Ectodermal cell (in vitro differentiated cells): Measurements from ENCODE around the gene DCC.

Source experiments
- H3K27ac ChIP-seq: 2 replicates; pipeline ENCODE4 v1.7.0; 2013; ENCODE audit warnings: mild to moderate bottlenecking, low read depth, low read length; ENCODE audit not compliant: insufficient read depth, poor library complexity, severe bottlenecking
- H3K27me3 ChIP-seq: 2 replicates; pipeline ENCODE4 v1.7.0; 2013; ENCODE audit warnings: mild to moderate bottlenecking, low read length; ENCODE audit not compliant: insufficient read depth, control insufficient read depth, poor library complexity, severe bottlenecking
- H3K36me3 ChIP-seq: one replicate; pipeline ENCODE4 v1.7.0; 2013; ENCODE audit warnings: low read length; ENCODE audit not compliant: control insufficient read depth, insufficient read depth
- H3K4me1 ChIP-seq: one replicate; pipeline ENCODE4 v1.7.0; 2013; ENCODE audit warnings: low read length; ENCODE audit not compliant: control insufficient read depth, insufficient read depth
- H3K4me3 ChIP-seq: 2 replicates; pipeline ENCODE4 v1.7.0; 2013; ENCODE audit warnings: low read depth, low read length, control low read depth; ENCODE audit not compliant: insufficient read depth
- H3K9me3 ChIP-seq: 2 replicates; pipeline ENCODE4 v1.7.0; 2013; ENCODE audit warnings: mild to moderate bottlenecking, low read length, moderate library complexity; ENCODE audit not compliant: control insufficient read depth
- WGBS, 2 experiments: methylation state at CpG; one replicate each; pipeline ENCODE4 v1.1.7; 2013; ENCODE audit warnings: missing lambda C conversion rate in 2 of 2; 5-methylcytosine and 5-hydroxymethylcytosine counted together

Gene DCC

DNA sequence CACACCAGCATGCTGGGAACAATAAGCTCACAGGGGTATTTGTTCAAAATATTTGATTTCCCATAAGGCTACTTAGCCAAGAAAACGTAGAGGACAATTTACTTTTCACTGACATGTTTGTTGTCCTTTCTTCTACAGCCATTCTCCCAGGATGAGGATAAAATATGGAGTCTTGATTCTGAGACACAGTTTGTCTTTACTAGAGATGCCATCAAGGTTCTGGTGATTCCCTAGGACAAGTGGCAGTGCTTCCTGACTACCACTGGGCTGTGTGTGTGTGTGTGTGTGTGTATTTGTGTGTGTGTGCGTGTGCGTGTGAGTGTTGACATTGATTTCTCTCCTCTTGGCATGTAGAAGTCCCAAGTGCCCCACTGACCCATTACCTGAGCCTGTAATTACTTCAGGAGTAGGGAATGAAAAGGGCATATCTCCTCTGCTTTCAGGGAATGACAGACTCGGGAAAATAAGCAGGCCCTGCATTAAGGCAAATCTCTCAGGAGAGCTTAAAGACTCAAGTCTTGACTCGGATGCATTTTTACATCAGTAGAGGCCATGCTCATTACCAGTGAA, 761.6 kb downstream of the DCC start:
- H3K27ac ChIP-seq, result no peak overlapping the region
- H3K4me1 ChIP-seq, result no peaks in the 10 kb centered on the region
- WGBS, 2 experiments, result 89% methylated on average over 5 of the region's 5 CpGs
- no peaks in the 10 kb centered on the region for H3K9me3 ChIP-seq
- H3K36me3 ChIP-seq, result no peaks in the 10 kb centered on the region
- H3K27me3 ChIP-seq, result no peaks in the 10 kb centered on the region
- no peak overlapping the region for H3K4me3 ChIP-seq

DNA sequence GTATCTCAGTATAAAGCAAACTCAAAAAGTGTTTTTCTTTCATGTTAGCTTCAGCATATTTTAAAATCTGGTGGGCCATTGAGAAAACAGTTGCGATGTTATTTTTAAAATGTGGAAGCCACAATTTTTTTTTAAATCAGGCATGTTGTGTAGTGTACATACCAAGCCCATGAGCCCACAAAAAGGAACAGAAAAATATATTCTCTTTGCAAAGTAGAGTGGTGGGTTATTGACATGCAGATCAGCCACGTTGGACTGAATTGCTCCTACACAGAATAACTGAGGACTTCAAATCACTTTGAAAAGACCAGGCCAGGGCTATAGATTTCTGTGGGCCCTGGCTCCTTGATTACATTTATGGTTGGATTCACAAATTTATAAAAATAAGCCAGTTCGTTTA, 774.4 kb downstream of the DCC start:
- 61 to 72% methylated on average over 3 of the region's 3 CpGs for WGBS, 2 experiments
- Histone ChIP-seq H3K27ac (no peak overlapping the region), H3K4me3 (no peak overlapping the region), H3K27me3 (no peaks in the 10 kb centered on the region), H3K4me1 (no peaks in the 10 kb centered on the region), H3K9me3 (no peaks in the 10 kb centered on the region), H3K36me3 (no peaks in the 10 kb centered on the region)

DNA sequence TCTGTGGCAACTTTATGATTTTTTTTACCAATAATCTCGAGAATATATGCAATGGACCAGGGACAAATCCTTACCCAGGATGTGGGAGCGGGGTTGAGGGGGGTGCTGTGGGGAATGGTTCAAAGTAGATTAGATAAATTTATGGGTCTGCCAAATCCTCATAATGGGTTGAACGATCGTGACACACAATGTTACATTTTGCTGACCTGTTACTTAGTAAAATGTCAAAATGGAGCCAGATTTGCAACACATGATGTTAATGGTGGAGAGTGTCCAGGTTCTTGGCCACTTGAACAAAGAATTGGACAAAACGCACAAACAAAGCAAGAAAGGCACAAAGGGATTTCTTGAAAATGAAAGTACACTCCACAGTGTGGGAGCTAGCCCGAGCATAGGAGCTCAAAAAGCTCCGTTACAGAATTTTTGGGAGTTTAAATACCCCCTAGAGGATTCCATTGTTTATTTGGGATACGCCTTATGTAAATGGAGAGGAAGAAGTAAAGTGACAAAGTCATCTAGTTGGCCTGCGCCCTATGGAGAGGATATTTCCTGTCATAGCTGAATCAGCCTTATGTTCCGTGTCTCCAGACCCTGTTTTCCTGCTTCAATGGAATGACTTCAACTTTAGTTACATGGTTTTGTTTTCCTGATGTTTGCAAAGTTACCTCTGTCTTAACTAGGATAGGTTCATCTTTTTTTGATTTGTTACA, 776.0 kb downstream of the DCC start:
- WGBS, 2 experiments, result 90% methylated on average over 10 of the region's 10 CpGs
- H3K4me3 ChIP-seq, result no peak overlapping the region
- H3K27me3 ChIP-seq, result no peaks in the 10 kb centered on the region
- no peaks in the 10 kb centered on the region for H3K4me1 ChIP-seq
- no peaks in the 10 kb centered on the region for H3K36me3 ChIP-seq
- H3K9me3 ChIP-seq, result no peaks in the 10 kb centered on the region
- no peak overlapping the region for H3K27ac ChIP-seq

GRCh38 chr18:53117851-53118250, 777.9 kb downstream of the DCC start:
- Histone ChIP-seq H3K4me3 (no peak overlapping the region), H3K4me1 (no peaks in the 10 kb centered on the region), H3K9me3 (no peaks in the 10 kb centered on the region), H3K36me3 (no peaks in the 10 kb centered on the region), H3K27ac (no peak overlapping the region), H3K27me3 (no peaks in the 10 kb centered on the region)
- WGBS, 2 experiments, result 90 to 95% methylated on average over 3 of the region's 3 CpGs

DNA sequence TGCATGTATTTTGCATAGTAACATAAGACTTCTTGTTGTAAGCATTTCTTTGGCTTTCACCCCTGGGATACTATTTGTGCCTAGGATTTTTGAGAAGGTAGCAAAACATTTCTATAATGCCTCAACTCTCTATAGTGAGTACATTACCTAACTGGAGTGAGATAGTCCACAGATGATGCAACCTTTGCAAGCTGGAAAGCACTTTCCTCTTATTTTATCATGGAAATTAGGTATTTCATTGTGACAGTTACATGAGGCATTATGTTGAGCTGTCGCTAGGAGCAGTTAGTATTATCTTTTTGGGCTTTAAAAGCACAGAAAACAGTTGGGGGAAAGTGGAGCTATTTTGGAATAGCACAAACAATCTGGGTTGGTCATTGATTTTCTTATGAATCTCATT, 786.2 kb downstream of the DCC start:
- Histone ChIP-seq H3K36me3 (no peaks in the 10 kb centered on the region), H3K9me3 (no peaks in the 10 kb centered on the region), H3K4me1 (no peaks in the 10 kb centered on the region), H3K27ac (no peak overlapping the region), H3K4me3 (no peak overlapping the region), H3K27me3 (no peaks in the 10 kb centered on the region)
- WGBS, 2 experiments, result 78 to 86% methylated on average over 1 of the region's 1 CpG

GRCh38 chr18:53131001-53131400, 791.0 kb downstream of the DCC start:
- H3K27ac ChIP-seq, result no peak overlapping the region
- H3K4me1 ChIP-seq, result no peaks in the 10 kb centered on the region
- H3K9me3 ChIP-seq, result no peaks in the 10 kb centered on the region
- WGBS, 2 experiments, result 82 to 100% methylated on average over 1 of the region's 1 CpG
- no peaks in the 10 kb centered on the region for H3K36me3 ChIP-seq
- no peak overlapping the region for H3K4me3 ChIP-seq
- H3K27me3 ChIP-seq, result no peaks in the 10 kb centered on the region

GRCh38 chr18:53134711-53135110, 794.7 kb downstream of the DCC start:
- Histone ChIP-seq H3K36me3 (no peaks in the 10 kb centered on the region), H3K27me3 (no peaks in the 10 kb centered on the region), H3K4me1 (no peaks in the 10 kb centered on the region), H3K9me3 (no peaks in the 10 kb centered on the region), H3K4me3 (no peak overlapping the region), H3K27ac (no peak overlapping the region)
- 81 to 96% methylated on average over 2 to 3 of the region's 3 CpGs for WGBS, 2 experiments

DNA sequence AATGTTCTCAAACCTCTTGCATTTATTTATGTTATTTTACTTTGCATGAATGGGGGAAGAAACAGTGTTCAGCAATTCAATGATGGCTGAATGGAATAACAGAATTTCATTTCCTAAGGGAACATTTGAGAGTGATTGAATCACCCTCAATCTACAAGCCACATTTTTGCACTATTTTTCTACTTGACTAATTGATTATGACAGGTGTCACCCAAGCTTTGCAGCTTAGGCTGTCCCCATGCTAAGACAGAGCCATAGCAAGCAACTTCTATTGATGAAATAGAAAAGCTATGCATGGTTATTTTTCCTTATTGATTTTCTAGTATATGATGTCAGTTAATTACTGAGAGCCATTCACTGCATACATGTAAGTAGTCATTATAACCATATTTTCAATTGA, 795.7 kb downstream of the DCC start:
- Histone ChIP-seq H3K9me3 (no peaks in the 10 kb centered on the region), H3K27me3 (no peaks in the 10 kb centered on the region), H3K27ac (no peak overlapping the region), H3K4me1 (no peaks in the 10 kb centered on the region), H3K36me3 (no peaks in the 10 kb centered on the region), H3K4me3 (no peak overlapping the region)

- H3K4me3 ChIP-seq, result no peak overlapping the region
- 89 to 93% methylated on average over 4 to 5 of the region's 5 CpGs for WGBS, 2 experiments
- no peaks in the 10 kb centered on the region for H3K4me1 ChIP-seq
- H3K27me3 ChIP-seq, result no peaks in the 10 kb centered on the region
- no peaks in the 10 kb centered on the region for H3K9me3 ChIP-seq
- no peak overlapping the region for H3K27ac ChIP-seq
- H3K36me3 ChIP-seq, result no peaks in the 10 kb centered on the region
Observed at GRCh38 chr18:53139746-53140500, 799.9 kb downstream of the DCC start.

GRCh38 chr18:53142005-53142404, 802.0 kb downstream of the DCC start:
- H3K27ac ChIP-seq, result no peak overlapping the region
- 94 to 97% methylated on average over 4 of the region's 4 CpGs for WGBS, 2 experiments

More at GRCh38 chr18:53142005-53142404, 802.0 kb downstream of the DCC start:
- H3K4me3 ChIP-seq, result no peak overlapping the region
- H3K36me3 ChIP-seq, result no peaks in the 10 kb centered on the region
- no peaks in the 10 kb centered on the region for H3K4me1 ChIP-seq
- H3K27me3 ChIP-seq, result no peaks in the 10 kb centered on the region
- H3K9me3 ChIP-seq, result no peaks in the 10 kb centered on the region
